Sigmoid colon (tissue), 7 donors: Measurements from ENCODE around the gene SYK. TPM values are rescaled to one million over a fixed set of nuclear protein-coding genes. Genes with fewer than 3 reads are reported as not detected.

Experiments used
- DNase-seq: peaks from one replicate; pipeline ENCODE4 v3.0.0-alpha.2; 2019
- H3K27ac ChIP-seq, 4 donors: fragments of 200-600 bp; sonication (generic); one replicate each; pipeline ENCODE4 v1.5.1; 2016 to 2019; ENCODE audit warnings: mild to moderate bottlenecking in 1 of 4
- H3K27me3 ChIP-seq, 3 donors: fragments of 200-600 bp; sonication (generic); one replicate each; pipeline ENCODE4 v1.5.1; 2019; ENCODE audit warnings: mild to moderate bottlenecking in 1 of 3
- H3K36me3 ChIP-seq, 4 donors: fragments of 200-600 bp; sonication (generic); one replicate each; pipeline ENCODE4 v1.5.1; 2016 to 2019
- H3K4me1 ChIP-seq, 4 donors: fragments of 200-600 bp; sonication (generic); one replicate each; pipeline ENCODE4 v1.5.1; 2017 to 2019
- H3K4me3 ChIP-seq, 4 donors: fragments of 200-600 bp; sonication (generic); one replicate each; pipeline ENCODE4 v1.5.1; 2017 to 2019; ENCODE audit warnings: mild to moderate bottlenecking in 2 of 4, moderate library complexity in 1 of 4
- H3K9me3 ChIP-seq, 4 donors: fragments of 200-600 bp in 3 of 4; sonication (generic) in 3 of 4; one replicate each; pipeline versions ENCODE4 v1.5.1 to v1.6.1; 2013 to 2019
- CTCF ChIP-seq, 4 experiments: fragments of 450-650 bp in 3 of 4; fragments of 200-600 bp in 1 of 4; IDR thresholded peaks; one replicate each; pipeline ENCODE4 v1.5.1; 2016 to 2019; ENCODE audit warnings: antibody characterized with exemption in 4 of 4, mild to moderate bottlenecking in 3 of 4, moderate library complexity in 2 of 4
- EP300 ChIP-seq, 4 donors: sonication (generic); formaldehyde crosslinking; IDR thresholded peaks; one replicate each; pipeline ENCODE4 v1.6.1; 2017; ENCODE audit warnings: antibody characterized with exemption in 4 of 4
- POLR2A ChIP-seq, 2 donors: fragments of 450-650 bp; IDR thresholded peaks; one replicate each; pipeline ENCODE4 v1.6.1; 2016; ENCODE audit warnings: antibody characterized with exemption in 2 of 2, mild to moderate bottlenecking in 2 of 2, moderate library complexity in 2 of 2
- POLR2AphosphoS5 ChIP-seq, 4 donors: sonication (generic); formaldehyde crosslinking; IDR thresholded peaks; one replicate each; pipeline ENCODE4 v1.6.1; 2017; ENCODE audit warnings: antibody characterized with exemption in 4 of 4
- WGBS, 2 donors: extraction: QIAGEN DNeasy Blood & Tissue Kit; methylation state at CpG; one replicate each; pipeline ENCODE4 v1.1.7; 2013; 5-methylcytosine and 5-hydroxymethylcytosine counted together
- intact Hi-C: fragments of 100-400 bp; cut with DNase I; formaldehyde crosslinking; loops from one replicate; pipeline ENCODE4 v1.15.1; 2023
- polyA plus RNA-seq, 3 donors: library from polyadenylated mRNA; stranded (reverse); fragments of 200-250 nt; gene quantifications; one replicate each; pipeline ENCODE4 v1.2.3, GENCODE V29; 2013
- total RNA-seq, 4 donors: library from RNA; depleted of rRNA; stranded (reverse); fragments of >200 nt; gene quantifications; one replicate each; pipeline ENCODE4 v1.1.0, GENCODE V29; 2016
- donor health status: healthy with polysubstance abuse.
- donor health status: Bipolar disorder and iron deficiency.
- donor health status: healthy.

Gene SYK
- total and polyA plus RNA-seq, 7 donors = 7.8 to 35.8 (median 16.4) TPM

- intact Hi-C loops = no loop called here
- 91 to 94% methylated on average over 6 of the region's 6 CpGs for WGBS, 2 donors
- H3K4me1 ChIP-seq = no peaks in the 10 kb centered on the region
- TF ChIP-seq EP300 (IDR thresholded peaks at IDR 0.05) = no peak
- no peak for TF ChIP-seq POLR2A (IDR thresholded peaks at IDR 0.05)
- no peak for TF ChIP-seq POLR2AphosphoS5 (IDR thresholded peaks at IDR 0.05)
- TF ChIP-seq CTCF (IDR thresholded peaks at IDR 0.05) = no peak
- no peak overlapping the region for H3K4me3 ChIP-seq
- no peaks in the 10 kb centered on the region for H3K27me3 ChIP-seq
- H3K9me3 ChIP-seq = no peaks in the 10 kb centered on the region
- no peak overlapping the region for H3K27ac ChIP-seq
- no peaks in the 10 kb centered on the region for H3K36me3 ChIP-seq
- no peak for DNase-seq
Measured at GRCh38 chr9:90846770-90847419, 45.3 kb downstream of the SYK start.

- H3K4me1 ChIP-seq = no peaks in the 10 kb centered on the region
- no peaks in the 10 kb centered on the region for H3K9me3 ChIP-seq
- no peak for DNase-seq
- no peak overlapping the region for H3K4me3 ChIP-seq
- H3K27ac ChIP-seq = no peak overlapping the region
- H3K27me3 ChIP-seq = no peaks in the 10 kb centered on the region
- no peaks in the 10 kb centered on the region for H3K36me3 ChIP-seq
- intact Hi-C loops = no loop called here
- WGBS, 2 donors = 66 to 87% methylated on average over 5 of the region's 5 CpGs
- TF ChIP-seq CTCF (IDR thresholded peaks at IDR 0.05) (no peak), EP300 (IDR thresholded peaks at IDR 0.05) (no peak), POLR2A (IDR thresholded peaks at IDR 0.05) (no peak), POLR2AphosphoS5 (IDR thresholded peaks at IDR 0.05) (no peak)
Measured at GRCh38 chr9:90847971-90848370, 46.4 kb downstream of the SYK start.

GRCh38 chr9:90848866-90849265 lies 47.2 kb downstream of the SYK start:
- 96% methylated on average over 8 of the region's 8 CpGs for WGBS, 2 donors
- DNase-seq = no peak
- H3K27ac ChIP-seq = no peak overlapping the region
- no peaks in the 10 kb centered on the region for H3K9me3 ChIP-seq
- H3K27me3 ChIP-seq = no peaks in the 10 kb centered on the region
- TF ChIP-seq EP300 (IDR thresholded peaks at IDR 0.05) (no peak), POLR2AphosphoS5 (IDR thresholded peaks at IDR 0.05) (no peak), CTCF (IDR thresholded peaks at IDR 0.05) (no peak), POLR2A (IDR thresholded peaks at IDR 0.05) (no peak)
- no peaks in the 10 kb centered on the region for H3K4me1 ChIP-seq
- H3K36me3 ChIP-seq = no peaks in the 10 kb centered on the region
- intact Hi-C loops = no loop called here
- no peak overlapping the region for H3K4me3 ChIP-seq

DNA sequence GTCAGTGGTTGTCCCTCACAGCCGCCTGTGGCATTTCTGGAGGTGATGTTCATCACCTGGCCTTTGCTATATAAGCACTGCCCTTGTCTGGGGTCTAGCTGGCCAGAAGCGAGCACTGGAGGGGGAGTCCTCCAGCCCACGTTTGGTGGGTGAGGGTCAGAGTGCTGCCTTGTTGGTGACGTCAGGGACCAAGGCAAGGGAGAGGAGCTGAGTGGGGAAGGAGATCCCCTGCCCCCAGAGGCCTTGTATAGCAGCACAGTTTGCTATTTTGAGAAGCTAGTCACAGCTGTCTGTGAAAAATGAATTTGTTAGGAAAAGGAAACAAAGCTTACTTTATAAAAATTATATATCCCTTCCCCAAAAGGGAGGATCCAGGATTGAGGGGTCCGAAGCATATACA lies 49.8 kb downstream of the SYK start:
- no peaks in the 10 kb centered on the region for H3K36me3 ChIP-seq
- no peaks in the 10 kb centered on the region for H3K4me1 ChIP-seq
- no peaks in the 10 kb centered on the region for H3K9me3 ChIP-seq
- no peaks in the 10 kb centered on the region for H3K27me3 ChIP-seq
- whole genome bisulfite sequencing, 2 donors = 82 to 93% methylated on average over 5 of the region's 5 CpGs
- no peak overlapping the region for H3K27ac ChIP-seq
- no peak for DNase-seq
- TF ChIP-seq CTCF (IDR thresholded peaks at IDR 0.05) (no peak), EP300 (IDR thresholded peaks at IDR 0.05) (no peak), POLR2AphosphoS5 (IDR thresholded peaks at IDR 0.05) (no peak), POLR2A (IDR thresholded peaks at IDR 0.05) (no peak)
- intact Hi-C loops = no loop called here
- no peak overlapping the region for H3K4me3 ChIP-seq

GRCh38 chr9:90853945-90854344 lies 52.3 kb downstream of the SYK start:
- 94 to 97% methylated on average over 10 of the region's 10 CpGs for WGBS, 2 donors
- DNase-seq = no peak

More at GRCh38 chr9:90853945-90854344, 52.3 kb downstream of the SYK start:
- Histone ChIP-seq H3K36me3 (no peaks in the 10 kb centered on the region), H3K9me3 (no peaks in the 10 kb centered on the region), H3K4me3 (no peak overlapping the region), H3K27ac (no peak overlapping the region), H3K27me3 (no peaks in the 10 kb centered on the region), H3K4me1 (no peaks in the 10 kb centered on the region)
- no peak for TF ChIP-seq CTCF (IDR thresholded peaks at IDR 0.05)
- no peak for TF ChIP-seq POLR2A (IDR thresholded peaks at IDR 0.05)
- TF ChIP-seq EP300 (IDR thresholded peaks at IDR 0.05) = no peak
- TF ChIP-seq POLR2AphosphoS5 (IDR thresholded peaks at IDR 0.05) = no peak
- intact Hi-C loops = no loop called here
